Neuronal stem cell (in vitro differentiated cells): ENCODE measurements around the gene ZNF470.
A peak's percentile ranks its signal among the peaks of the same experiment; 100 is the strongest.

Source experiments
- DNase-seq: peaks from one replicate; pipeline ENCODE4 v3.0.0-alpha.2; 2013; ENCODE audit warnings: low spot score
- H2AFZ ChIP-seq: one replicate; pipeline ENCODE4 v1.6.1; 2013; ENCODE audit warnings: mild to moderate bottlenecking, low read length, inconsistent platforms
- H2AK5ac ChIP-seq: 2 replicates; pipeline ENCODE4 v1.6.1; 2013; ENCODE audit warnings: low read depth, mild to moderate bottlenecking, inconsistent platforms, low read length, moderate library complexity, mixed read lengths
- H2BK120ac ChIP-seq: 2 replicates; pipeline ENCODE4 v1.6.1; 2013; ENCODE audit warnings: low read depth, mild to moderate bottlenecking, inconsistent platforms, low read length, moderate library complexity, mixed read lengths
- H2BK12ac ChIP-seq: one replicate; pipeline ENCODE4 v1.6.1; 2013; ENCODE audit warnings: low read length, inconsistent platforms
- H2BK15ac ChIP-seq: 2 replicates; pipeline ENCODE4 v1.6.1; 2013; ENCODE audit warnings: mild to moderate bottlenecking, low read length, inconsistent platforms, mixed read lengths
- H2BK5ac ChIP-seq: one replicate; pipeline ENCODE4 v1.6.1; 2013; ENCODE audit warnings: inconsistent platforms, mild to moderate bottlenecking, low read length, moderate library complexity
- H3K14ac ChIP-seq: one replicate; pipeline ENCODE4 v1.6.1; 2013; ENCODE audit warnings: low read length, inconsistent platforms
- H3K18ac ChIP-seq: 2 replicates; pipeline ENCODE4 v1.6.1; 2013; ENCODE audit warnings: low read length, inconsistent platforms
- H3K23ac ChIP-seq: 2 replicates; pipeline ENCODE4 v1.6.1; 2013; ENCODE audit warnings: low read depth, mild to moderate bottlenecking, mixed read lengths, low read length, inconsistent platforms; ENCODE audit not compliant: poor library complexity
- H3K27ac ChIP-seq: replicated peaks from 3 replicates; pipeline ENCODE4 v1.5.1; 2013; ENCODE audit warnings: low read length, inconsistent platforms
- H3K27me3 ChIP-seq, 3 experiments: 2 replicates each; pipeline ENCODE4 v1.6.1; 2013; ENCODE audit warnings: low read length in 3 of 3, mild to moderate bottlenecking in 2 of 3, inconsistent platforms in 1 of 3, low read depth in 1 of 3, mixed read lengths in 1 of 3, moderate library complexity in 1 of 3; ENCODE audit not compliant: control insufficient read depth in 3 of 3, insufficient read depth in 3 of 3
- H3K36me3 ChIP-seq, 2 donors: replicated peaks in 1 of 2; 2 replicates each; pipeline ENCODE4 v1.6.1; 2013; ENCODE audit warnings: low read length in 2 of 2; ENCODE audit not compliant: control insufficient read depth in 2 of 2, insufficient read depth in 2 of 2
- H3K4ac ChIP-seq: 2 replicates; pipeline ENCODE4 v1.6.1; 2013; ENCODE audit warnings: inconsistent platforms, mild to moderate bottlenecking, low read length, moderate library complexity
- H3K4me1 ChIP-seq, 2 donors: 1 replicate in 1 of 2; 2 replicates in 1 of 2; pipeline ENCODE4 v1.6.1; 2013; ENCODE audit warnings: low read length in 2 of 2, low read depth in 1 of 2; ENCODE audit not compliant: control insufficient read depth in 2 of 2, insufficient read depth in 1 of 2
- H3K4me2 ChIP-seq: one replicate; pipeline ENCODE4 v1.6.1; 2013; ENCODE audit warnings: mild to moderate bottlenecking, low read length, inconsistent platforms; ENCODE audit not compliant: insufficient read depth, poor library complexity, severe bottlenecking
- H3K4me3 ChIP-seq, 2 donors: 2 replicates each; pipeline ENCODE4 v1.5.1; 2013; ENCODE audit warnings: low read length in 2 of 2, mild to moderate bottlenecking in 2 of 2, inconsistent platforms in 1 of 2, moderate library complexity in 1 of 2
- H3K79me1 ChIP-seq: one replicate; pipeline ENCODE4 v1.6.1; 2013; ENCODE audit warnings: low read depth, mild to moderate bottlenecking, inconsistent platforms, low read length, moderate library complexity
- H3K9ac ChIP-seq: one replicate; pipeline ENCODE4 v1.6.1; 2013; ENCODE audit warnings: mild to moderate bottlenecking, low read depth, low read length, inconsistent platforms; ENCODE audit not compliant: poor library complexity
- H3K9me3 ChIP-seq, 2 donors: replicated peaks in 1 of 2; 2 replicates each; pipeline versions ENCODE3 to v1.6.1; 2013; ENCODE audit warnings: low read length in 2 of 2, mild to moderate bottlenecking in 2 of 2, inconsistent platforms in 1 of 2, low read depth in 1 of 2, mixed read lengths in 1 of 2, moderate library complexity in 1 of 2; ENCODE audit not compliant: control insufficient read depth in 2 of 2, insufficient read depth in 1 of 2
- H4K8ac ChIP-seq: one replicate; pipeline ENCODE4 v1.6.1; 2013; ENCODE audit warnings: low read depth, mild to moderate bottlenecking, inconsistent platforms, low read length, moderate library complexity
- H4K91ac ChIP-seq: one replicate; pipeline ENCODE4 v1.6.1; 2013; ENCODE audit warnings: low read length, low read depth, mild to moderate bottlenecking, inconsistent platforms; ENCODE audit not compliant: poor library complexity
- WGBS, 2 donors: extraction: QIAGEN DNeasy Blood & Tissue Kit; methylation state at CpG; one replicate each; pipeline ENCODE4 v1.1.7; 2013; ENCODE audit warnings: missing lambda C conversion rate in 2 of 2, mixed read lengths in 1 of 2; ENCODE audit not compliant: insufficient read length in 2 of 2, insufficient replicate concordance in 1 of 2; ENCODE audit errors: extremely low coverage in 2 of 2; 5-methylcytosine and 5-hydroxymethylcytosine counted together

The ZNF470 gene

GRCh38 chr19:56613639-56614038 lies 46.4 kb downstream of the ZNF470 start:
- Histone ChIP-seq H3K4me3 (no peak overlapping the region), H2BK15ac (no peak overlapping the region), H2AFZ (no peak overlapping the region), H4K91ac (no peak overlapping the region), H3K23ac (no peak overlapping the region), H3K4me1 (no peaks in the 10 kb centered on the region), H3K18ac (no peak overlapping the region), H2AK5ac (no peak overlapping the region), H3K9ac (no peak overlapping the region), H3K27ac (no peak overlapping the region), H2BK5ac (no peak overlapping the region), H2BK12ac (no peak overlapping the region), H3K27me3 (no peaks in the 10 kb centered on the region), H3K79me1 (peaks cover 12% of the 10 kb centered on the region), H3K14ac (no peak overlapping the region), H2BK120ac (no peak overlapping the region), H3K4me2 (no peak overlapping the region), H3K4ac (no peak overlapping the region), H3K9me3 (peaks cover 16 to 100% of the 10 kb centered on the region in 2 donors), H3K36me3 (peaks cover 12 to 90% of the 10 kb centered on the region in 2 donors), H4K8ac (no peak overlapping the region)
- DNase-seq, result no peak
- no CpG with 5 or more reads among the region's 5 CpGs for WGBS, 2 donors

DNA sequence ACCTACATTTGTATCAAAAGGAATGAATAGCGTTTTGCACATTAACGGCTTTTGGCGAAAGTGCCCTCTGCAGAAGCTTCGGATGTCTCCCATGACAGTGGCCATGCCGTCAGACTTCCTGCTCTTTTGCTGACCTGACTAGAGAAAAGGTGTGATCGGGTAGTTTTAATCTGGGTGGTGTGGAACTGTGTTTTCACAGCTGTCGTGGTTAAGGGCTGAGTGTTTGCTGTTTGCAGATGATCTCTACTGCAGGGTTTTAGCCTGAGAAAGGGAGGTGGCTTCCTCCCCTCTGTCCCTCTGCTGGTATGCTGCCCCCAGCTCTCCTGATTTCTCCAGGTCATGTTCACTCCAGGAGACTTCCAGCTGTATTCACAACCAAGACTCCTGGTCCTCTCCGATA lies 50.3 kb downstream of the ZNF470 start:
- H3K36me3 ChIP-seq, result peaks cover 24 to 85% of the 10 kb centered on the region in 2 donors

GRCh38 chr19:56619121-56619520 lies 51.9 kb downstream of the ZNF470 start:
- peaks cover 31 to 85% of the 10 kb centered on the region in 2 donors for H3K36me3 ChIP-seq
- no peak overlapping the region for H3K4me3 ChIP-seq
- H4K8ac ChIP-seq, result no peak overlapping the region
- no peak overlapping the region for H2BK120ac ChIP-seq
- no peak overlapping the region for H3K4me2 ChIP-seq
- no peak overlapping the region for H3K18ac ChIP-seq
- H3K9me3 ChIP-seq, result peaks cover 22 to 98% of the 10 kb centered on the region in 2 donors
- H2BK12ac ChIP-seq, result no peak overlapping the region
- 100% methylated on average over 1 of the region's 8 CpGs; no CpG with 5 or more reads in 1 of the 2 donors for WGBS, 2 donors
- H2BK5ac ChIP-seq, result no peak overlapping the region
- no peaks in the 10 kb centered on the region for H3K27me3 ChIP-seq
- no peak overlapping the region for H2AFZ ChIP-seq
- no peak overlapping the region for H3K23ac ChIP-seq
- H4K91ac ChIP-seq, result no peak overlapping the region
- H3K79me1 ChIP-seq, result peaks cover 14% of the 10 kb centered on the region
- DNase-seq, result no peak
- no peak overlapping the region for H3K27ac ChIP-seq
- H3K4me1 ChIP-seq, result no peaks in the 10 kb centered on the region
- no peak overlapping the region for H3K9ac ChIP-seq
- no peak overlapping the region for H3K14ac ChIP-seq
- no peak overlapping the region for H3K4ac ChIP-seq
- no peak overlapping the region for H2BK15ac ChIP-seq
- H2AK5ac ChIP-seq, result no peak overlapping the region

More for the DNA sequence above, 50.3 kb downstream of the ZNF470 start:
- H2BK5ac ChIP-seq, result no peak overlapping the region
- H3K14ac ChIP-seq, result no peak overlapping the region
- no peaks in the 10 kb centered on the region for H3K4me1 ChIP-seq
- no peak overlapping the region for H3K9ac ChIP-seq
- no peaks in the 10 kb centered on the region for H3K27me3 ChIP-seq
- no peak overlapping the region for H2AFZ ChIP-seq
- H2BK120ac ChIP-seq, result no peak overlapping the region
- H3K4ac ChIP-seq, result no peak overlapping the region
- H2BK15ac ChIP-seq, result no peak overlapping the region
- no peak overlapping the region for H3K4me2 ChIP-seq
- no peak overlapping the region for H2BK12ac ChIP-seq
- H3K23ac ChIP-seq, result no peak overlapping the region
- DNase-seq, result no peak
- no peak overlapping the region for H3K4me3 ChIP-seq
- no peak overlapping the region for H4K8ac ChIP-seq
- H2AK5ac ChIP-seq, result no peak overlapping the region
- H3K27ac ChIP-seq, result no peak overlapping the region
- peaks cover 12% of the 10 kb centered on the region for H3K79me1 ChIP-seq
- peaks cover 21 to 98% of the 10 kb centered on the region in 2 donors for H3K9me3 ChIP-seq
- WGBS, 2 donors, result no CpG with 5 or more reads among the region's 8 CpGs
- no peak overlapping the region for H3K18ac ChIP-seq
- H4K91ac ChIP-seq, result no peak overlapping the region

GRCh38 chr19:56622374-56622773 lies 55.1 kb downstream of the ZNF470 start:
- H3K4ac ChIP-seq, result no peak overlapping the region
- no peak overlapping the region for H3K27ac ChIP-seq
- peaks cover 11% of the 10 kb centered on the region for H3K79me1 ChIP-seq
- H2BK5ac ChIP-seq, result peak overlapping the region; percentile 72
- no peak overlapping the region for H3K4me2 ChIP-seq
- no peak overlapping the region for H3K23ac ChIP-seq
- WGBS, 2 donors, result no CpG with 5 or more reads among the region's 37 CpGs
- no peak overlapping the region for H2BK12ac ChIP-seq
- no peak overlapping the region for H3K18ac ChIP-seq
- H2AFZ ChIP-seq, result no peak overlapping the region
- no peak overlapping the region for H3K4me3 ChIP-seq
- H4K8ac ChIP-seq, result peak overlapping the region; percentile 25
- no peak overlapping the region for H2BK15ac ChIP-seq
- H4K91ac ChIP-seq, result no peak overlapping the region
- H3K9ac ChIP-seq, result peak overlapping the region; percentile 50
- no peak overlapping the region for H3K14ac ChIP-seq
- no peaks in the 10 kb centered on the region for H3K4me1 ChIP-seq
- H3K9me3 ChIP-seq, result peaks cover 22 to 86% of the 10 kb centered on the region in 2 donors
- no peaks in the 10 kb centered on the region for H3K27me3 ChIP-seq
- peaks cover 39 to 77% of the 10 kb centered on the region in 2 donors for H3K36me3 ChIP-seq
- H2AK5ac ChIP-seq, result no peak overlapping the region
- DNase-seq, result no peak
- no peak overlapping the region for H2BK120ac ChIP-seq
